Right forelimb (tissue), 1 donor: ENCODE results near the gene ECEL1.

Experiments used
- DNase-seq: peaks from one replicate; pipeline ENCODE4 v3.0.0-alpha.2; 2018

The ECEL1 gene

DNA sequence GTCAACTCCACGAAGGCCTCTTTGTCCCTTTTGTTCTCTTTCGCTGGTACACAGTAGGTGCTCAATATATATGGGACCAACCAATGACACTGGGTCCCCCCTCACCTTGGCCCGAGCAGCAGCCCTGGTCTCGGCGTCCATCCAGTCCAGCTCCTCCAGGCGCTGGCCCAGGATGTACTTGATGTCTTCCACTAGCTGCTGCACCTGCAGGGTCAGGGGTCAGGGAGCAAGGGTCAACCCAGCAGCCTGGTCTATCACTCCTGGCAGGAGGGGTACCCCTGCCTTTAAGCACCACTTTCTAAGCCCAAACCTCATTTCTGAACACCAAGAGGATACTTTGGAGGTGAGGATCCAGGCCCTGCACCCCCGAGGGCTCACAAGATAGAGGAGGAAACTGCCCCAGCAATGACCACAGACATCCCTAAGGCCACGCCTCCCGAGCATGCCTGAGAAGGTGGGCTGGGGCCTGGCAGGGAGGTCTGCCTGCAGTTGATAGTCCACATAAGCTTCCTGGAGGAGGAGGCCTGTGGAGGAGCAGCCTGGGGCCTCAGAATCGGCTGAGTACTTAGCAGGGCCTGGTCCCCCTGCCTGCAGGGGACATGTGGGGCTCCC, 4.2 kb downstream of the ECEL1 start:
- DNase-seq = no peak

DNA sequence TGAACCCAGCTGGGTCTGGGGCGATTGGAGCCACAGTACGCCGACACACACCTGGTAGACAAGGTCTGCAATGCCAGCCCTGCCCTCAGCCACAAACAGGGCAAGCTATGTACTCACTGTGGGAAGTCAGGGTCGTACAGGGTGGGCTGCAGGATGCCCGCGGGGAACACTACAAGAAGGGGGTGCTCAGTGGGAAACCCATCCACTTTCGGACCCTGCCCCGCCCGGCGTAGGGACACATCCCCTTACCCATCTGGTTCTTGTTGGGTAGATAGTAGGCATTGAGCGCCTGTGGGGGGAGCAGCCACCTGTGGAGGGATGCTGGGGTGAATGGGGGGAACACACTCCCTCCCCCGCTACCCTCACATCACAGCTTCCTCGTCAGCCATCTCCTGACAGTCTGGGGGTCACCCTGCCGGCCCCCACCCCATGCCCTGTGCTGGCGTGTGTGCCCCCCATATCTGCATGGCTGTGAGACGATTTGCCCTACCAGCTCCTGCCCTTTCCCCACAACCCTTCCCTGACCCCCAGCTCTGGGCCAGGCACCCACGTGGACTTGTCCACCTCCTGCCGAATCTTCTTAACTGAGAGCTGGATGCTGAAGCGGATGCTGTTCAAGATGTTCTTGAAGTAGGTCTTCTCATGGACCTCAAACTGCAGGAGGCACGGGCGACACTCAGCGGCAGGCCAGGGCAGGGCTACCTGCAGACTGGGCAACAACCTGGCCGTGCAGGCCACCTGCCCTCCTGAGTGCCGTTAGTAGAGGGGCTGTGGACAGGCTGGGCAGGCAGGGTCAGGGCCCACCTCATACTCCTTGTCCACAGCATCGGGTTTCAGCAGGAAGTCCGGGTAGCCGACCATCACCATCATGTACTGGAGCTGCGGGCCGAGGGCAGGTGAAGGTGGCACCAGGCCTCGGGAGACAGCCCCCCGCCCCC, 5.1 kb downstream of the ECEL1 start:
- DNase-seq = no peak

DNA sequence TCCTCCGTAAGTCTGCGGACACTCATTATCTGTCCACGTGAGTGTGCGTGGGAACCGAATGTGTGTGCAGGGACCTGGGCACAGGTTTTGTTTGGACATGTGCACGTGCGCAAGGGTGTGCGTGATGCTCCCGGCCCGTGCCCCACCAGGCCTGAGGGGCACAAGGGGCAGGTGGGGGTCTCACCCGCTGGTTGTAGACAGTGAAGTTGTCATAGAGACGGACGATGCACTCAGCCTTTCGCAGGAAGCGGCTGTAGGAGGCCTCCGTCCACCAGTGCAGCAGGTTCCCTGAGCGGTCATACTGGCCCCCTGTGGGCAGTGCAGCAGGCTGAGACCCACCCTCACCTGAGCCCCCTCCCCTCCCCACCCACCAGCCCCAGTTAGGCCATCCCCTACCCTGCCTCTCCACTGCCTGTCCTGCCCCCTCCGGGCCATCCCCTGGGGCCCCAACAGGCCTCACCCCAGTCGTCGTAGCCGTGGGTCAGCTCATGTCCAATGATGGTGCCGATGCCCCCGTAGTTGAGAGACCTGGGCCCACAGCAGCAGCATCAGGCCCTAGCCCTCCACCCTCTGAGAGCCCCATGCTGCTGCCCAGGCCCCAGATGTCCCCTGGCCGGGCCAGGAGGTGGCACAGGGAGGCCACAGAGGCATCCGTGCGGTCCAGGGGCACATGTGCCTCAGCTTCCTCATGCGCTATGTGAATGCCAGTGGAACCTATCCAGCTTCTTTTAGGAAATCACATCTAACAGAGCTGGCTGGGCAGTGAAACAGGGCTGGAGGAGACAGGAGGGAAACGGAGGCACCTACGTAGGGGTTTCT, 6.1 kb downstream of the ECEL1 start:
- DNase-seq = no peak

DNA sequence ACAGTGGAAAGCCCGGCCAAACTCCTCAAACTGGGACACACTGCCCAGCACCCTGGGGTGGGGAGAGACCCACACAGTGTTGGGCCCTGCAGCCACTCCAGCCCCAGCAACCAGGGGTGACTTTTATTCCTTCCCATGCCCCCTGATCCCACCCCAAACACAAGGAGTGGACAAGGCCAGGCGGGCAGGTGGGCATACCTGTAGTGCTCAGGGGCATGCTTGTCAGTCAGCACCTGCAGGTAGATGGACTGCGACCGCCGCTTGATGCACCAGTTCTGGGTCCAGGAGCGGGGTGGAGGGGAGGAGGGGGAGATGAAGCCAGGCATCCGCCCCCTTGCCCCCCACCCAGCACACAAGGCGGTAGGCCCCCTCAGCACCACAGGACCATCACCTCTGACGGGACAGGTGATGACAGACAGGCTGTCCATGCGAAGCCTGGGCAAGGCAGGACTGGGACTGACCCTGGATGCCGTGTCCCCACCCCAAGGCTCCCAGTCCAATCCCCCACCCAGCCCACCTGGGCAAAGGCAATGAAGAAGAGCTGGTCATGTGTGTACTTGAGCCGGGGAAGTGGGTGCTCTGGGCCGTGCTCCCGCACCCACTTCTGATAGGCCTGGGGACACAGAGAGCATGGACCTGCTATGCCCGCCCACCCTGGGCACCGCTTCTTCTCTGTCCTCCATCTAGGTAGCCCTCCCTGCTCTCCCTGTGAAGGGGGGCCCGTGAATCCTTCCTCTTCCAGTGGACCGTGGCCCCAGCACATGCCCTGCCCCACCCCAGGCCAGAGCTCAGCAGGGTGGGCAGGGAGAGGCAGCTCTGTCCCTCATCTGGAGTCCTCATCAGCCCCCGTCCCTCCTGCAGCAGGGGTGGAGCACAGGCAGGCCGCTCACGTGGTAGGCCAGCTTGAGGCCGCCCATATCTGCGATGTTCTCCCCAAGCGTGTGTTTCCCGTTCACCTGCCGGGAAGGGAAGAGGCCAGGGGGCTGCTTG, 7.1 kb downstream of the ECEL1 start:
- no peak for DNase-seq

DNA sequence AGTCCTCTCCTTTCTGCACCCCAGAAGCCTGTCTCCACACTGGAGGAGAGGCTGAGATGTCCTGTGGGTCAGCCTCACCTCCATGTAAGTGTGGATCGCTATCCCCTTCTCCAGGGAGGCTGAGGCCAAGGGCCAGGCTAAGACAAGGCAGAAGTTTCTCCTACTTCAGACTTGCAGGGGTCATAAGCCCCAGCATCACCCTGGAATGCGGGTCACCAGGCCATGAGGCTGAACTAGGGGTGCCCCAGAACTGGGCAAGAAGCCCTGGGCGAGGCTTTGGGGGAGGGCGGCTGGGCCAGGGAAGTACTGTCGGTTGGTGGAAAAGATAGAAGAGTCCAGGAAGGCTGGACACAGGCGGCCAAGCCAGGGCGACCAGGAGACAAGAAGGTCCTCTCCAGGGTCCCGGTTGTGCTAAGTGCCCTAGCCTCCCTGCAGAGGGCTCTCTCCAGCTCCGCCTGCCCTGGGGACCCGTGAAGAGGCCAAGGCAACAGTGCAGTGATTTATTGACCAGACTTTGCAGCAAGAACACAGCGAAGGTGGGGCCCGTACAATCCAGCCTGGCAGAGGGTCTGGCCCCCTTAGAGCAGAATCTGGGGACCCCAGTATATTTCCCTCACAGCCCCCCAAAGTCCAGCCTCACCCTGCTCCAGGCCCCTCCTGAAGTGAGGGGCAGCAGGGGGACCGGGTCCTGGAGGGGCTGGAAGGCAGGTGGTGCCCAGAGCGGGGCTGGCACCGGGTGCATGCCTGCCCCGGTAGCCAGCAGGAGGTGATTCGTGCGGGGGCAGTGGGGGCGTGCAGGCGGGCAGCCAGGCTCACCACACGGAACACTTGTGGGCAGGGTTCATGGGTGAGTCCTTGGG, 8.1 kb downstream of the ECEL1 start:
- DNase-seq = no peak

DNA sequence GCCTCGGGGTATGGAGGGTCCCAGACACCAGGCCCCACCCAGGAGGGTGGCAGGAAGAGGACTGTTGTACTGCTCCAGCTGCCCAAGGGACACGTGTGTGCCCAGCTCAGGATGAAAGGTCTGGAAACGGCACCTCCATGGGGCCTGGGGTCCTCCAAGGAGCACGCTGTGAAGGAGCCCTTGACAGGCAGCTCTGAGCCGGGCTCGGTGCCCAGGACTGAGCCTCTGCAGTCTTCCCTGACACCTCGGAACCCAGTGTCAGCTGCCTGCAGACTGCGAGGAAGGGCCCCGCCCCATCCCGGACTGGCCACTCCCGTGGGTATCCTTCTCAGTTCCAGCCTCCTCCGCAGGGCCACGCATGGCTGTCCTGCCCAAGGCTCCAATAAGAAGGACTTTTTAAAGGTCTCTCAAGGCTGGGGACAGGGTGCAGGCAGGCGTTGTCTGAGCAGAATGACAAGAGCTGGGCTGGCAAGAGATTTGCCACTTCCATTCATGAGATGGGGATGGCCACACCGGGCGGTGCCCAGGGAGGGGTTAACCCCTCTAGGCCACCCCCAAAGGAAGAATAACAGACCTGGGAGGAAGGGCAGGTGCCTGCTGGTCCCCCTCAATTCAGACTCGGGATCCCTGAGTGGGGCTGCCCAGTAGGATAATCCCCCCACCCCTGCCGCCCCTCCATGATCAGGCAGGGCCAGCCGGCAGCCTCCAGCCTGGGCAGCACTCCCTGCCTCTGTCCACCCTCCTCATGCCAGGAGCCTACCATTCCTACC, 8.9 kb downstream of the ECEL1 start:
- DNase-seq = peak; percentile 39

DNA sequence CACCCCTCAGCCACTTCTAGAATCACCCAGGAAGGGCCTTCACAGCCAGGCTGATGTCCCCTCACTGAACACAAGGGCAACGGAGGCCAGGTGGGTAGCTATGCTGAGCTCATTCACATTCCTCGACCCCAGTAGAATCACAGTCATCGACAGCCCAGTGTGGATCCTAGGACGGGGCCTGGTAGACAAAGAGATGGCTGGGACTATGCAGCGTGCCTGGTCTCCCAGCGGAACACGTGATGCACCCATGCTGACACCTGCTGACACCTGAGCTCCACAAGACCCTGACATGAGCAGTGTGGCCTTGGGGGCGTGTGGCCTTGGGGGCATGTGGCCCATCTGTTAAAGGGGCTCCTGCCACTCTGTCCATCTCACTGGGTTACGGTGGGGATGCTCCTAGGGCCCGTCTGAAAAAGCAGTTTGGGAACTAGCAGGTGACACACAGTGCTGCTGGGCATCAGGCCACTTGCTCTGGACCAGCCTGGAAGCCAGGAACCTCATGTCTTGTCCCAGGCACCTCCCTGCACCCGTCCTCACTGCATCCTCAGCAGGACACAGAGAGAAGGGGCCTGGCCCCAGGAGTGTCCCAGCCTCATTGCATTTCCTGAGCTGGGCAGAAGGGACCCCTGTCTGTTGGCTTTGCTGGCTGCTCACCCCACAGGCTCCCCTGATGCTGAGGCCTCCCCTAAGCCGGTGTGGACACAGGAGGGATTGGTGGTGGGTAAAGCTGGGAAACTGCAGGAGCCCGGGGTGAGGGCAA, 9.7 kb downstream of the ECEL1 start:
- no peak for DNase-seq

DNA sequence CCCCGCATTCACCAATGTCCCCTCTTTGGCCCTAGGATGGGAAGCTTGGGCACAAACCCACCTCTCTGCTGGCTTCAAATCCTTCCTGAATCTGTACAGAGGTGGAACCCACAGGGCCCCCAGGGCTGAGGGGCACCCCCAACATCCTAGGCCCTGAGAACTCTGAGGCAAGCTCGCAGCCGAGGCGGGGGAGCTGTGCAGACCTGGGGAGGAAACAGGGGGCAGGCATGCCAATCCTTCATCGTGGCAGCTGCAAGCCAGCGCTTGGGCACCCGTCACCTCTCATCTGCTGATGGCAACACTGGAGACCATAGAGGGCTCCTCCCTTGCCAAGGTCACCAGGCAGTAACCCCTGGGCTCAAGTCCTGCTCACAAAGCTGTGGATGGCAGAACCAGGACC, 10.8 kb downstream of the ECEL1 start:
- DNase-seq = no peak

DNA sequence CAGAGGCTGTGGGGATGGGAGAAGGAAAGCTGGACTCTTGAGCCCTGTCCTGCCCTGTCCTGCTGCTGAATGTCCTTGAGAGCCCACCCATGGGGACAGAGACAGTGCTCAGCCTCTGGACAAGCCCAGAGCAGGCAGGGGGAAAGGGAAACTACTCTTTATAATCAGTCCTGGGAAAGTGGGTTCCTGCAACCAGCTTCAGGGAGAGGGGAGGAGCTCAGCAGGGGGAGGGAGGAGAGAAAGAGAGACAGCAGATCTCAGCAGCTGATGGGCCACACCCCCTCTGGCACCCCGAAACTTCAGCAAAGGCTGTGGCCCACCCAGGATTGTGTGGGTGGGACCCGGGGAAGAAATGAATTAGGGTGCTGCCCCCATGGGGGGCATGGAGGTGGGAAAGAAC, 11.6 kb downstream of the ECEL1 start:
- DNase-seq = no peak

DNA sequence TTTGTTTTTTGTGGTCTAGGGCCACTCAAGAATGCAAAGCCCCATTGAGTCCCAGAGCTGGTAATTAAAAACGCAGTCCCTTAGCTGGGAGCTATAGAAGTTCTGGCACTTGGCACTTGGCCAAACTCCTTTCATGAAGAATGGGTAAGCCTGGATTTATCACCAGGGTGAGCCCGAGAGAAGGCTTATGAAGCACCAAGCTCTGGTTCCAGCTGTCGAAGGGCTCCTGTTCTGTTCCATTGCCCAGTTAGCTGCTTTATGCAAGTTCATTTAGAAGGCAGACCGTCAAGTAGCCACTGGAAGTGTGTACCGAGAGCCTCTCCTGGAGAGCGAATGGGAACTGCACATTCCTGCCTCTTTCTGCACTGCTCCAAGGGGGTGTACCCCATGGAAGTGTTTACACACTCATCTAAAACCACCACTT, 14.2 kb downstream of the ECEL1 start:
- DNase-seq = no peak

DNA sequence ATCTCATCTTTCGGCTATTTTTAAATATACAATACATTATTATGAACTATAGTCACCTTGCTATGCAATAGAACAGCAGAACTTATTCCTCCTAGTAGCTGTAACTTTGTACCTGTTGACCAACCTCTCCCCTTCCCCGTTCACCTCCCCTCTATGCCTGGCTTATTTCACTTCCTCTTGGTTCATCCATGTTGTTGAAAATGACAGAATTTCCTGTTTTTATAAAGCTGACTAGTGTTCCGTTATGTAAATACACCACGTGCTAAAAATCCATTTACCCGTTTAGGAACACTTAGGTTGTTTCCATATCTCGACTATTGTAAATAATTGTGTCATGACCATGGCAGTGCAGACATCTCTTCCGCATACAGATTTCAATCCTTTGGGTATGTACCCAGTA, 21.4 kb downstream of the ECEL1 start:
- DNase-seq = no peak

DNA sequence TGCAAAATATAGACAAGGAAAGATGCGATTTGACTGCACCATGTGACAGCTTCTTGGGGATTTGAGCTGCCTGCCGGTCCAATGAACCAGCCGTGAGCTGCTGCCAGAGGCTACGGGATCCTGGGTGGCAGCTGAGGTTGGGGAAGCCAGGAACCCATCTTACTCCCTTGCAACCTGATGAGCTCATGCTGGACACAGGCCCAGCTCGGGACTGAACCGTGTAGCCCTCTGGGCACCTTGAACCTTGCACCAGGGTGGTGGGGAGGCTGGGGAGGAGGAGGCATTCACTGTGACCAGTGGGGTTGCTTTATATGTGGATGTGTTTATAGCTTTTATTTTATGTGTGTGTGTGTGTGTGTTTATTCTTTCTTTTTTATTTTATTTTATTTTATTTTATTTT, 22.6 kb downstream of the ECEL1 start:
- no peak for DNase-seq

DNA sequence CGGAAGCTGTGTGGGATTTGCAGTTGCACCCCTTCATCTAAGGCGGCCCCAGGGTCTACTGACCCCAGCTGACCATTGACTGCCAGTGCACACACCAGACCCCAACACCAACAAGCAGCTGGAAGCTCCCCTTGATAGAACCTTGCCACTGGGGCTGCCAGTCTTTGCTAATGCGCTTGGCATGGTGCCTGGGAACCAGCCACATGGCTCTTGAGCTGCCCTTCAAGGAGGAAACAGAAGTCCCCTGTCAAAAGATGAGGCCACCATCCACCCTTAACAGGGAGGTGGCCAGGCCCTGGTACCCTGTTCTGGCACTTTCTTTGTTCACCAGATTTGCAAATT, 23.1 kb downstream of the ECEL1 start:
- DNase-seq = no peak

DNA sequence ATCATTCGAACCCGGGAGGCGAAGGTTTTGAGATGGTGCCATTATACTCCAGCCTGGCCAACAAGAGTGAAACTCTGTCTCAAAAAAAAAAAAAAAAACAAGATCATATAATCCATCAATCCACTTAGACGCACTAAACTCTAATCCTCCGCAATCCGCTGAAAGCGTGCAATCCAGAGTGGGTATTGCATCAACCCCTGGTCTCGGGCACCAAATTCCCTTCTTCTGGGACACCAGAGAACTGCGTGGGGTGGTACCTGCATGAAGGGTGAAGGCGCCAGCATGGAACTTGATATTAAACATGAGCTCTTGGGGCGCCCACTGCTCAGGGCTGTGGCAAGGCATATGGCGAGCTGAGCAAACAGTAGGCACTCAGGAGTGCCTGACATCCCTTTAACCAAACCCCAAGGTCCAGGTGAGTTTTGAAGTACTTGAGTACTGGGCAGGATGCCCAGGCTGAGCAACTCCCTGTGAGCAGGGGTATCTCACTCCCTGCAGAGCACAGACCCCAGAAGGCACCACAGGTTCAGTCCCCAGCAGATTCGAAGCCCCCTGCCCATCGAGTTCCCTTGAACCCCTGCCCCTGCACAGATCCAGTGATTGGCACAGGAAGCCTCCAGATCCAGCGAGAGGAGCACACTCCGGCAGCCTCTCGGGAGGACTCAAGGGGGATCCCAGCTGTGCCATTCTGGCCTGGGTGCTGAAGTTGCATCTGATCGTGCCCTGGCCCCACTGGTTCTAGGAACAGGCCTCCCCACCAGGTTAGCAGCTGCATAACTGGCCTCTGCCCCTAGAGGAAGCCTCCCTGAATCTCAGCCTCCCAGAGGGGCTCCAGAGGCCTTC, 23.7 kb downstream of the ECEL1 start:
- DNase-seq = no peak

DNA sequence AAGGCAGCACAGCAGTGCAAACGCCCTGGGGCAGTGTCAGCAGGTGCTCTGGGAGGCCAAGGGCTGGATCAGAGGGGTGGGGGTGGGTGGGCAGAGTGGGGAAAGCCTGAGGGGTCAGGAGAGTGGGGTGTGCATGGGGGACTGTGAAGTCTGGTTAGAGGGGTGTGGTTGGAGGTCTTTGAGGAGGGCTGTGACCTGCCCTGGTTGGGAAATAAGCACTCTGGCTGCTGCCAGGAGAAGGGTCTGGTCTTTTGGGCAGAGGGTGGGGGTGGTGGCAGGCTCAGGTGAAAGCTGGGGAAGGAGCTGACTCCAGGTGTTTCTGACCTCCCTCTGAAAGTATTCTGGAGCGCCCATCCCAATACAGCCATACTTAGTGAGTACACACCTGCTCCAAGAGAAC, 27.5 kb downstream of the ECEL1 start:
- DNase-seq = no peak

DNA sequence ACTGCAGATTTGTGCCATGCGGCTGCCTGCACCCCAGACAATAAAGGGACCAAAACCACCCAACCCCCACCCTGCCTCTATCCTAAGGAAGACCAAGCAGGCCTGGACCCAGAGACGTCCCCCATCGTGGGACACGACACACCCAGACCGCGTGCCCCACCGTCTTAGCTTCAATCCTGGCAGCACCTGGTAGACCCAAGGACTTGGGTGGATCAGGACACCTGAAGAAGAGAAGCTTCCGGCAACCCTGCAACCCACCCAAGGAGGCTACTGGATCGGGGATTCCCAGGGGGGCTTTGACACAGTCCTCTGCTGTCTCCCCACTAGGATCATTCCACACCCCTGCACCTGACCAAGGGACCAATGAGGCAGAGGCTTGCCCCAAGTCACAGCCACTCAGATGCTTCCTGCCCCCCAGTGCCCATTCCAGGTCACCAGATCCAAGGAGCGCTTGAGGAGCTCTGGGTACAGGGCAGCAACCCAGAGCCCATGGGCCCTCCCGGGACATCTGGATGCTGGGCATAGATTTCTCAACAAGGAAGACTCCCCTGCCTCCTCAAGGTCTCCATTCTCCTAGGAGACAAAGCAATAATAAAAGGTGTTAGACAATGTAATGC, 28.1 kb downstream of the ECEL1 start:
- DNase-seq = no peak

DNA sequence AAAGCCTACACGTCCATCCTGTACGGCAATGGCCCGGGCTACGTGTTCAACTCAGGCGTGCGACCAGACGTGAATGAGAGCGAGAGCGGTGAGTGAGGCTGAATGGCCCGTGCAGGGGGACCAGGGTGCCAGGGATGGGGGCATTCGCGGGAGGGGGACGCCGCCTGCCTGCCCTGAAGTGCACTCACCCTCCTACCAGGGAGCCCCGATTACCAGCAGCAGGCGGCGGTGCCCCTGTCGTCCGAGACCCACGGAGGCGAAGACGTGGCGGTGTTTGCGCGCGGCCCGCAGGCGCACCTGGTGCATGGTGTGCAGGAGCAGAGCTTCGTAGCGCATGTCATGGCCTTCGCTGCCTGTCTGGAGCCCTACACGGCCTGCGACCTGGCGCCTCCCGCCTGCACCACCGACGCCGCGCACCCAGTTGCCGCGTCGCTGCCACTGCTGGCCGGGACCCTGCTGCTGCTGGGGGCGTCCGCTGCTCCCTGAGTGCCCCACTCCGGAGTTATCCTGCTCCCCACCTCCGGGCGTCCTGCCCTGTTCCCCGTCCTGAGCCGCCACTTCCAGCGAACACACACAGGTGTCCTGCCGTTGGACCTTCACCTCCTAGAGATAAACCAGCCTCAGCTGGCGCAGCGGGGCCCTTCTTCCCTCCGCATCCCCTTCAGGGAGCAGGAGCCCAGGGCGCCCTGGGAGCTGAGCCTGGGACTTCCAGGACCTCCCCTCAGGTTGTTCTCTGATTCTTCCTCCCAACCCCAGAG, 28.8 kb downstream of the ECEL1 start:
- DNase-seq = no peak
